HTERT RPE-1 (cell line): ENCODE measurements around the gene MYO15A.

Source experiments
- in situ Hi-C: fragments of 300-500 bp; cut with MboI; formaldehyde crosslinking; loops from 4 replicates; pipeline ENCODE4 v1.14.3; 2020; ENCODE audit warnings: low sequenced_read_pairs

Gene MYO15A

GRCh38 chr17:18122990-18123753, 14.6 kb downstream of the MYO15A start:
- in situ Hi-C loops, result no loop called here

- in situ Hi-C loops, result no loop called here
Measured at GRCh38 chr17:18124345-18125126, 16.0 kb downstream of the MYO15A start.

- in situ Hi-C loops, result no loop called here
Measured at GRCh38 chr17:18129041-18129502, 20.5 kb downstream of the MYO15A start.

- in situ Hi-C loops, result no loop called here
Measured at GRCh38 chr17:18132711-18133110, 24.2 kb downstream of the MYO15A start.

- in situ Hi-C loops, result no loop called here
Measured at GRCh38 chr17:18136357-18136756, 27.8 kb downstream of the MYO15A start.

- in situ Hi-C loops, result no loop called here
Measured at GRCh38 chr17:18138065-18138749, 29.7 kb downstream of the MYO15A start.

- in situ Hi-C loops, result no loop called here
Measured at GRCh38 chr17:18139092-18139491, 30.5 kb downstream of the MYO15A start.

- in situ Hi-C loops, result no loop called here
Measured at GRCh38 chr17:18139498-18139897, 30.9 kb downstream of the MYO15A start.

- in situ Hi-C loops, result no loop called here
Measured at GRCh38 chr17:18139949-18140348, 31.4 kb downstream of the MYO15A start.

GRCh38 chr17:18140648-18141047, 32.1 kb downstream of the MYO15A start:
- in situ Hi-C loops, result no loop called here

GRCh38 chr17:18141210-18141803, 32.8 kb downstream of the MYO15A start:
- in situ Hi-C loops, result no loop called here

GRCh38 chr17:18142417-18142816, 33.9 kb downstream of the MYO15A start:
- in situ Hi-C loops, result no loop called here

- in situ Hi-C loops, result no loop called here
Measured at GRCh38 chr17:18143044-18143936, 34.7 kb downstream of the MYO15A start.

GRCh38 chr17:18144261-18144660, 35.7 kb downstream of the MYO15A start:
- in situ Hi-C loops, result no loop called here

- in situ Hi-C loops, result no loop called here
Measured at GRCh38 chr17:18144855-18145254, 36.3 kb downstream of the MYO15A start.

- in situ Hi-C loops, result no loop called here
Measured at GRCh38 chr17:18145811-18146210, 37.3 kb downstream of the MYO15A start.

- in situ Hi-C loops, result no loop called here
Measured at GRCh38 chr17:18146259-18146658, 37.7 kb downstream of the MYO15A start.

- in situ Hi-C loops, result no loop called here
Measured at GRCh38 chr17:18146980-18147379, 38.4 kb downstream of the MYO15A start.

- in situ Hi-C loops, result no loop called here
Measured at GRCh38 chr17:18148586-18148985, 40.0 kb downstream of the MYO15A start.

- in situ Hi-C loops, result no loop called here
Measured at GRCh38 chr17:18151290-18151689, 42.7 kb downstream of the MYO15A start.
